Lung microvascular endothelial cell (primary cell): ENCODE data around the gene PON2. TPM values are rescaled to one million over a fixed set of nuclear protein-coding genes. Genes with fewer than 3 reads are reported as not detected.

Source experiments
- total RNA-seq: library from RNA; depleted of rRNA; stranded (reverse); fragments of >200 nt; gene quantifications from 2 replicates; pipeline ENCODE4 v1.2.1, GENCODE V29; 2014

PON2 gene
- total RNA-seq, 1 donor from 2014 or later = 123 TPM

Other genes with a start within 250 kb of the PON2 start
- gene PON1, start 110.5 kb downstream of the PON2 start, total RNA-seq = not detected in 2 replicates
- gene PON3, start 38.7 kb downstream of the PON2 start, total RNA-seq = under 0.01 TPM in 1 of 2 replicates, not detected in the other
- gene ASB4, start 50.9 kb upstream of the PON2 start, total RNA-seq = not detected in 2 replicates
- 23.1 and 171 TPM in 2 replicates for gene PDK4, start 161.5 kb upstream of the PON2 start, total RNA-seq